ENCODE measurements around the gene NAP1L1. TPM values are rescaled to one million over a fixed set of nuclear protein-coding genes. Genes with fewer than 3 reads are reported as not detected.

Gene NAP1L1
- total and polyA plus RNA-seq, 2 experiments from 2014 or later = 180 to 190 TPM

- in situ Hi-C loops (cut with MboI) = no loop called here
- TF ChIP-seq EZH2phosphoT487 (IDR thresholded peaks at IDR 0.05; ENCODE audit: insufficient read depth, low read depth) (no peak), EZH2 (IDR thresholded peaks at IDR 0.05; ENCODE audit: insufficient read depth, poor library complexity, severe bottlenecking) (no peak)
- H3K36me3 ChIP-seq (ENCODE audit: low read depth) = peaks cover 52% of the 10 kb centered on the region
These were observed 41.1 kb downstream of the NAP1L1 start for GRCh38 chr12:76043377-76043776.

GRCh38 chr12:76042147-76042546, 42.3 kb downstream of the NAP1L1 start:
- 95 to 98% methylated on average over 2 of the region's 2 CpGs for WGBS, 2 experiments (ENCODE audit: low coverage in 1 of 2, low lambda C conversion rate in 2 of 2, missing lambda C conversion rate in 2 of 2)

More at GRCh38 chr12:76043377-76043776, 41.1 kb downstream of the NAP1L1 start:
- H3K79me2 ChIP-seq (ENCODE audit: insufficient read depth) = no peaks in the 10 kb centered on the region
- peaks cover 15% of the 10 kb centered on the region; the same call in 1 of the 2 replicates for H3K4me1 ChIP-seq (ENCODE audit: insufficient read depth)
- H3F3A ChIP-seq (ENCODE audit: insufficient read depth) = peaks cover 51% of the 10 kb centered on the region
- DNase-seq = no peak
- H3K9me2 ChIP-seq (ENCODE audit: insufficient read depth) = no peaks in the 10 kb centered on the region
- H3K27me3 ChIP-seq (replicated peaks; ENCODE audit: insufficient read depth) = no peaks in the 10 kb centered on the region
- WGBS, 2 experiments (ENCODE audit: low coverage in 1 of 2, low lambda C conversion rate in 2 of 2, missing lambda C conversion rate in 2 of 2) = 95 to 98% methylated on average over 4 of the region's 4 CpGs
- no peak overlapping the region for H3K4me2 ChIP-seq (ENCODE audit: unreplicated experiment)
- no peak overlapping the region for H3K27ac ChIP-seq
- H3K4me3 ChIP-seq = no peak overlapping the region
- no peak overlapping the region for H2AFZ ChIP-seq
- no peaks in the 10 kb centered on the region for H3K9me3 ChIP-seq (ENCODE audit: low read depth)
- no peak overlapping the region for H3K9ac ChIP-seq
- H4K20me1 ChIP-seq (ENCODE audit: insufficient read depth) = no peaks in the 10 kb centered on the region

GRCh38 chr12:76041406-76041805, 43.1 kb downstream of the NAP1L1 start:
- H2AFZ ChIP-seq = no peak overlapping the region
- DNase-seq = no peak
- no peaks in the 10 kb centered on the region for H3K27me3 ChIP-seq (replicated peaks; ENCODE audit: insufficient read depth)
- no peak overlapping the region for H3K9ac ChIP-seq
- no peak overlapping the region for H3K4me3 ChIP-seq
- in situ Hi-C loops (cut with MboI) = no loop called here
- no peaks in the 10 kb centered on the region for H3K9me3 ChIP-seq (ENCODE audit: low read depth)
- no peaks in the 10 kb centered on the region for H3K9me2 ChIP-seq (ENCODE audit: insufficient read depth)
- H3K79me2 ChIP-seq (ENCODE audit: insufficient read depth) = peaks cover under 1% of the 10 kb centered on the region; the same call in 1 of the 2 replicates
- H3F3A ChIP-seq (ENCODE audit: insufficient read depth) = peaks cover 57% of the 10 kb centered on the region
- H3K27ac ChIP-seq = no peak overlapping the region
- 97 to 98% methylated on average over 2 of the region's 2 CpGs for WGBS, 2 experiments (ENCODE audit: low coverage in 1 of 2, low lambda C conversion rate in 2 of 2, missing lambda C conversion rate in 2 of 2)
- H3K4me1 ChIP-seq (ENCODE audit: insufficient read depth) = peaks cover 21% of the 10 kb centered on the region; the same call in 1 of the 2 replicates
- no peak overlapping the region for H3K4me2 ChIP-seq (ENCODE audit: unreplicated experiment)
- peaks cover 34% of the 10 kb centered on the region for H3K36me3 ChIP-seq (ENCODE audit: low read depth)
- no peaks in the 10 kb centered on the region for H4K20me1 ChIP-seq (ENCODE audit: insufficient read depth)
- no peak for TF ChIP-seq EZH2phosphoT487 (IDR thresholded peaks at IDR 0.05; ENCODE audit: insufficient read depth, low read depth)
- TF ChIP-seq EZH2 (IDR thresholded peaks at IDR 0.05; ENCODE audit: insufficient read depth, poor library complexity, severe bottlenecking) = no peak

More at GRCh38 chr12:76042147-76042546, 42.3 kb downstream of the NAP1L1 start:
- H3K79me2 ChIP-seq (ENCODE audit: insufficient read depth) = no peaks in the 10 kb centered on the region
- H3K9me3 ChIP-seq (ENCODE audit: low read depth) = no peaks in the 10 kb centered on the region
- H3K27ac ChIP-seq = no peak overlapping the region
- peaks cover 21% of the 10 kb centered on the region; the same call in 1 of the 2 replicates for H3K4me1 ChIP-seq (ENCODE audit: insufficient read depth)
- no peak overlapping the region for H3K9ac ChIP-seq
- no peaks in the 10 kb centered on the region for H4K20me1 ChIP-seq (ENCODE audit: insufficient read depth)
- no peaks in the 10 kb centered on the region for H3K27me3 ChIP-seq (replicated peaks; ENCODE audit: insufficient read depth)
- H3K36me3 ChIP-seq (ENCODE audit: low read depth) = peaks cover 41% of the 10 kb centered on the region
- H3F3A ChIP-seq (ENCODE audit: insufficient read depth) = peaks cover 58% of the 10 kb centered on the region
- no peak overlapping the region for H3K4me2 ChIP-seq (ENCODE audit: unreplicated experiment)
- no peaks in the 10 kb centered on the region for H3K9me2 ChIP-seq (ENCODE audit: insufficient read depth)
- DNase-seq = no peak
- no peak overlapping the region for H3K4me3 ChIP-seq
- H2AFZ ChIP-seq = no peak overlapping the region
- in situ Hi-C loops (cut with MboI) = no loop called here
- TF ChIP-seq EZH2phosphoT487 (IDR thresholded peaks at IDR 0.05; ENCODE audit: insufficient read depth, low read depth) = no peak
- TF ChIP-seq EZH2 (IDR thresholded peaks at IDR 0.05; ENCODE audit: insufficient read depth, poor library complexity, severe bottlenecking) = no peak

GRCh38 chr12:76040461-76040860, 44.0 kb downstream of the NAP1L1 start:
- no peak overlapping the region for H3K9ac ChIP-seq
- H3F3A ChIP-seq (ENCODE audit: insufficient read depth) = peaks cover 65% of the 10 kb centered on the region
- peaks cover 21% of the 10 kb centered on the region; the same call in 1 of the 2 replicates for H3K4me1 ChIP-seq (ENCODE audit: insufficient read depth)
- H3K27ac ChIP-seq = no peak overlapping the region
- H4K20me1 ChIP-seq (ENCODE audit: insufficient read depth) = no peaks in the 10 kb centered on the region
- DNase-seq = no peak
- no peaks in the 10 kb centered on the region for H3K9me3 ChIP-seq (ENCODE audit: low read depth)
- no peaks in the 10 kb centered on the region for H3K9me2 ChIP-seq (ENCODE audit: insufficient read depth)
- H3K79me2 ChIP-seq (ENCODE audit: insufficient read depth) = peaks cover 10% of the 10 kb centered on the region
- H3K4me3 ChIP-seq = no peak overlapping the region
- no peak overlapping the region for H2AFZ ChIP-seq
- H3K27me3 ChIP-seq (replicated peaks; ENCODE audit: insufficient read depth) = no peaks in the 10 kb centered on the region
- H3K4me2 ChIP-seq (ENCODE audit: unreplicated experiment) = no peak overlapping the region
- in situ Hi-C loops (cut with MboI) = no loop called here
- H3K36me3 ChIP-seq (ENCODE audit: low read depth) = peaks cover 27% of the 10 kb centered on the region
- TF ChIP-seq EZH2phosphoT487 (IDR thresholded peaks at IDR 0.05; ENCODE audit: insufficient read depth, low read depth) (no peak), EZH2 (IDR thresholded peaks at IDR 0.05; ENCODE audit: insufficient read depth, poor library complexity, severe bottlenecking) (no peak)
- 93 to 97% methylated on average over 4 of the region's 4 CpGs for WGBS, 2 experiments (ENCODE audit: low coverage in 1 of 2, low lambda C conversion rate in 2 of 2, missing lambda C conversion rate in 2 of 2)

Measured in GM23248 (cell line).